K562 (cell line): ENCODE results near the gene CREG1.
"Not testable (repeated sequence)": the region's sequence is repeated elsewhere in the genome, so short reads cannot be mapped to it uniquely, and the experiment has no call there.

ENCODE experiments used
- KAT8 ChIP-seq: fragments of 450-650 bp; IDR thresholded peaks from 2 replicates; pipeline ENCODE4 v1.6.1; 2016; ENCODE audit warnings: low read depth, mild to moderate bottlenecking
- TARDBP ChIP-seq: fragments of 450-650 bp; IDR thresholded peaks from 2 replicates; pipeline ENCODE4 v1.6.1; 2016
- YY1 ChIP-seq, 3 experiments: IDR thresholded peaks; 2 replicates each; pipeline ENCODE4 v1.6.1; 2011; ENCODE audit warnings: low read length in 2 of 3, mild to moderate bottlenecking in 2 of 3, moderate library complexity in 2 of 3, borderline replicate concordance in 1 of 3, control low read depth in 1 of 3, low read depth in 1 of 3; ENCODE audit not compliant: insufficient read depth in 3 of 3, insufficient replicate concordance in 2 of 3, control insufficient read depth in 1 of 3, insufficient read length in 1 of 3; ENCODE audit errors: extremely low read depth in 1 of 3
- TF ChIP-seq, protein P1 (sequence below), 2 experiments: fragments of 450-650 bp in 1 of 2; IDR thresholded peaks; 2 replicates each; pipeline ENCODE4 v1.6.1; 2011 to 2017; ENCODE audit warnings: low read depth in 2 of 2, antibody characterized with exemption in 1 of 2, borderline replicate concordance in 1 of 2, low read length in 1 of 2, mild to moderate bottlenecking in 1 of 2, mixed read lengths in 1 of 2; ENCODE audit not compliant: control insufficient read depth in 1 of 2

DNA sequence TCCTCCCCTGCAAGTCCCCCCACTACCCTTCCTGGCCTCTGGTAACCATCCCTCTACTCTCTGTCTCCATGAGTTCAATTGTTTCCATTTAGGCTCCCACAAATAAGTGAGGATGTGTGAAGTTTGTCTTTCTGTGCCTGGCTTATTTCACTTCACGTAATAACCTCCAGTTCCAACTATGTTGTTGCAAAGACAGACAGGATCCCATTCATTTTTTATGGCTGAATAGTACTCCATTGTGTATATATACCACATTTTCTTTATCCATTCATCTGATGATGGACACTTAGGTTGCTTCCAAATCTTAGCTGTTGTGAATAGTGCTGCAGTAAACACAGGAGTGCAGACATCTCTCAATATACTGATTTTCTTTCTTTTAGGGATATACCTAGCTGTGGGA is 1.5 kb upstream of the CREG1 start:
- TF ChIP-seq KAT8; YY1 (IDR thresholded peaks at IDR 0.05; ENCODE audit: borderline replicate concordance in 1 of 3, control insufficient read depth in 1 of 3, extremely low read depth in 1 of 3, insufficient read depth in 3 of 3, insufficient read length in 1 of 3, insufficient replicate concordance in 2 of 3, low read depth in 1 of 3, low read length in 2 of 3); TARDBP: not testable (repeated sequence)
- TF ChIP-seq, protein P1, sequence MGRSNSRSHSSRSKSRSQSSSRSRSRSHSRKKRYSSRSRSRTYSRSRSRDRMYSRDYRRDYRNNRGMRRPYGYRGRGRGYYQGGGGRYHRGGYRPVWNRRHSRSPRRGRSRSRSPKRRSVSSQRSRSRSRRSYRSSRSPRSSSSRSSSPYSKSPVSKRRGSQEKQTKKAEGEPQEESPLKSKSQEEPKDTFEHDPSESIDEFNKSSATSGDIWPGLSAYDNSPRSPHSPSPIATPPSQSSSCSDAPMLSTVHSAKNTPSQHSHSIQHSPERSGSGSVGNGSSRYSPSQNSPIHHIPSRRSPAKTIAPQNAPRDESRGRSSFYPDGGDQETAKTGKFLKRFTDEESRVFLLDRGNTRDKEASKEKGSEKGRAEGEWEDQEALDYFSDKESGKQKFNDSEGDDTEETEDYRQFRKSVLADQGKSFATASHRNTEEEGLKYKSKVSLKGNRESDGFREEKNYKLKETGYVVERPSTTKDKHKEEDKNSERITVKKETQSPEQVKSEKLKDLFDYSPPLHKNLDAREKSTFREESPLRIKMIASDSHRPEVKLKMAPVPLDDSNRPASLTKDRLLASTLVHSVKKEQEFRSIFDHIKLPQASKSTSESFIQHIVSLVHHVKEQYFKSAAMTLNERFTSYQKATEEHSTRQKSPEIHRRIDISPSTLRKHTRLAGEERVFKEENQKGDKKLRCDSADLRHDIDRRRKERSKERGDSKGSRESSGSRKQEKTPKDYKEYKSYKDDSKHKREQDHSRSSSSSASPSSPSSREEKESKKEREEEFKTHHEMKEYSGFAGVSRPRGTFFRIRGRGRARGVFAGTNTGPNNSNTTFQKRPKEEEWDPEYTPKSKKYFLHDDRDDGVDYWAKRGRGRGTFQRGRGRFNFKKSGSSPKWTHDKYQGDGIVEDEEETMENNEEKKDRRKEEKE (IDR thresholded peaks at IDR 0.05; ENCODE audit: borderline replicate concordance in 1 of 2, control insufficient read depth in 1 of 2, low read depth in 2 of 2, low read length in 1 of 2): not testable (repeated sequence)
